Panc1 (cell line): ENCODE data around the gene WDR75. TPM values are rescaled to one million over a fixed set of nuclear protein-coding genes. Genes with fewer than 3 reads are reported as not detected.

Source experiments
- ATAC-seq: fragments of 200-7000 bp; cut with Tn5 transposase; 2 replicates; pipeline ENCODE4 v1.9.1; 2020; ENCODE audit warnings: mild to moderate bottlenecking, moderate library complexity
- BruUV-seq: library from RNA; stranded (reverse); fragments of 400-500 nt; replicated peaks from 2 replicates; lab custom pipeline; 2021; lab: Mats Ljungman, UMichigan
- CTCF ChIA-PET: fragments of 300-600 bp; sonication (Branson Sonifier 250); formaldehyde crosslinking; loops from one replicate; lab custom pipeline; 2022; ENCODE audit warnings: antibody characterized with exemption; lab: Charles Lee
- POLR2A ChIA-PET: fragments of 300-600 bp; sonication (Branson Sonifier 250); formaldehyde crosslinking; loops from one replicate; lab custom pipeline; 2022; ENCODE audit warnings: antibody characterized with exemption; lab: Charles Lee
- DNase-seq: peaks from one replicate; pipeline ENCODE4 v3.0.0-alpha.2; 2010; ENCODE audit warnings: low read depth, low spot score
- H3K27ac ChIP-seq: 2 replicates; pipeline ENCODE4 v1.5.1; 2011; ENCODE audit warnings: mild to moderate bottlenecking, low read length, inconsistent platforms
- H3K27me3 ChIP-seq: fragments of 200-500 bp; sonication (Bioruptor generic); 2 replicates; pipeline ENCODE4 v1.6.0; 2014; ENCODE audit warnings: low read length, inconsistent platforms; ENCODE audit not compliant: control insufficient read depth, insufficient read depth
- H3K36me3 ChIP-seq: fragments of 200-500 bp; sonication (Bioruptor generic); 2 replicates; pipeline ENCODE4 v1.5.1; 2014; ENCODE audit warnings: inconsistent platforms, mild to moderate bottlenecking, low read length, moderate library complexity; ENCODE audit not compliant: control insufficient read depth, insufficient read depth
- H3K4me1 ChIP-seq: 2 replicates; pipeline ENCODE4 v1.5.1; 2011; ENCODE audit warnings: inconsistent platforms, mild to moderate bottlenecking, low read length, moderate library complexity; ENCODE audit not compliant: control insufficient read depth, insufficient read depth
- H3K4me3 ChIP-seq, 2 experiments: 2 replicates each; pipeline ENCODE4 v1.5.1; 2011 to 2012; ENCODE audit warnings: low read depth in 2 of 2, low read length in 2 of 2, mild to moderate bottlenecking in 2 of 2, inconsistent platforms in 1 of 2, moderate library complexity in 1 of 2
- H3K9me3 ChIP-seq: fragments of 200-500 bp; sonication (Bioruptor generic); 2 replicates; pipeline ENCODE4 v1.5.1; 2014; ENCODE audit warnings: low read depth, mild to moderate bottlenecking, inconsistent platforms, low read length, moderate library complexity; ENCODE audit not compliant: control insufficient read depth, insufficient read depth
- CTCF ChIP-seq: fragments of 450-650 bp; IDR thresholded peaks from 2 replicates; pipeline ENCODE4 v1.5.1; 2017; ENCODE audit warnings: mild to moderate bottlenecking
- POLR2AphosphoS5 ChIP-seq: IDR thresholded peaks from 2 replicates; pipeline ENCODE4 v1.6.1; 2012; ENCODE audit warnings: mild to moderate bottlenecking, low read depth, low read length, moderate library complexity
- REST ChIP-seq, 2 experiments: IDR thresholded peaks; 2 replicates each; pipeline ENCODE4 v1.6.1; 2011 to 2012; ENCODE audit warnings: low read depth in 2 of 2, control low read depth in 1 of 2, low read length in 1 of 2, mild to moderate bottlenecking in 1 of 2, moderate library complexity in 1 of 2; ENCODE audit not compliant: insufficient read depth in 1 of 2
- SIN3A ChIP-seq: IDR thresholded peaks from 2 replicates; pipeline ENCODE4 v1.6.1; 2012; ENCODE audit warnings: low read depth, mild to moderate bottlenecking, low read length, moderate library complexity, borderline replicate concordance; ENCODE audit not compliant: insufficient read depth
- TCF7L2 ChIP-seq: IDR thresholded peaks from 2 replicates; pipeline ENCODE4 v1.6.1; 2011; ENCODE audit warnings: mild to moderate bottlenecking, low read depth, low read length, inconsistent platforms
- in situ Hi-C: cut with HindIII; loops from 2 replicates; pipeline ENCODE4 v1.10.0; 2016; ENCODE audit warnings: low sequenced_read_pairs, low pct_unique_long_range_greater_than_20kb
- intact Hi-C: fragments of 100-400 bp; cut with micrococcal nuclease; formaldehyde crosslinking; loops from one replicate; pipeline ENCODE4 v1.10.0; 2022; ENCODE audit not compliant: unreplicated experiment
- total RNA-seq: library from RNA; stranded (reverse); gene quantifications from one replicate; pipeline ENCODE4 v1.2.1, GENCODE V29; 2021; ENCODE audit not compliant: unreplicated experiment

Gene WDR75
- total RNA-seq, 1 experiment from 2014 or later = 58.3 TPM

GRCh38 chr2:189440644-189440946, 679 bp upstream of the WDR75 start:
- in situ Hi-C loops = no loop called here
- H3K9me3 ChIP-seq = no peaks in the 10 kb centered on the region
- CTCF ChIA-PET = interaction anchor here (0.6 kb wide), 1 partner anchor 1280 kb away, joined by 4 read pairs; no protein-coding TSS in a partner anchor
- TF ChIP-seq REST (IDR thresholded peaks at IDR 0.05; ENCODE audit: insufficient read depth in 1 of 2, low read depth in 2 of 2, low read length in 1 of 2) = no peak
- no peak for TF ChIP-seq POLR2AphosphoS5
- TF ChIP-seq SIN3A = no peak
- TF ChIP-seq CTCF = no peak
- TF ChIP-seq TCF7L2 = no peak
- DNase-seq (no peak), ATAC-seq (peak; percentile 68)
- H3K4me3 ChIP-seq = peak overlapping the region; percentile 88 to 95
- no peaks in the 10 kb centered on the region for H3K27me3 ChIP-seq
- peak overlapping the region; percentile 88 for H3K27ac ChIP-seq
- peaks cover 5% of the 10 kb centered on the region for H3K36me3 ChIP-seq
- BruUV-seq = TSS peak; percentile 98
- POLR2A ChIA-PET = interaction anchor here (0.7 kb wide), 1 partner anchor 358 kb away, joined by 3 read pairs; no protein-coding TSS in a partner anchor
- peaks cover 12% of the 10 kb centered on the region for H3K4me1 ChIP-seq
- intact Hi-C loops = no loop called here

- Histone ChIP-seq H3K4me1 (peaks cover 12% of the 10 kb centered on the region), H3K9me3 (no peaks in the 10 kb centered on the region), H3K27ac (peak overlapping the region; percentile 88), H3K27me3 (no peaks in the 10 kb centered on the region), H3K4me3 (peak overlapping the region; percentile 88 to 95), H3K36me3 (peaks cover 5% of the 10 kb centered on the region)
- in situ Hi-C loops = no loop called here
- no peak for TF ChIP-seq REST (IDR thresholded peaks at IDR 0.05; ENCODE audit: insufficient read depth in 1 of 2, low read depth in 2 of 2, low read length in 1 of 2)
- 0 out of 2 replicates have a peak, but pooled peaks have one; percentile 39 for TF ChIP-seq SIN3A
- no peak for TF ChIP-seq TCF7L2
- no peak for TF ChIP-seq POLR2AphosphoS5
- no peak for TF ChIP-seq CTCF
- TSS peak; percentile 93 for BruUV-seq
- intact Hi-C loops = no loop called here
- ATAC-seq (peak; percentile 46), DNase-seq (no peak)
- POLR2A ChIA-PET = interaction anchor here (0.6 kb wide), 1 partner anchor 458 kb away, joined by 4 read pairs; no protein-coding TSS in a partner anchor
- CTCF ChIA-PET = no interaction called here
These were observed 418 bp downstream of the WDR75 start for GRCh38 chr2:189441709-189442074.
